Liver (tissue), 3 donors: Measurements from ENCODE around the gene PRM2.

Source experiments
- RAD21 ChIP-seq, 2 donors: IDR thresholded peaks; 2 replicates each; pipeline ENCODE4 v1.6.1; 2016; ENCODE audit warnings: antibody characterized with exemption in 2 of 2, mild to moderate bottlenecking in 2 of 2
- TF ChIP-seq, protein P1 (sequence below): fragments of 150-350 bp; IDR thresholded peaks from 2 replicates; pipeline ENCODE4 v1.5.1; 2017; ENCODE audit warnings: improper control_type of control experiment, low read depth, low read length; ENCODE audit not compliant: missing input control
- TF ChIP-seq, protein P2 (sequence below): IDR thresholded peaks from 2 replicates; pipeline ENCODE4 v1.6.1; 2016; ENCODE audit warnings: antibody characterized with exemption, mild to moderate bottlenecking
- donor health status: healthy.
- donor health status: healthy.

GRCh38 chr16:11290102-11290893 is 14.0 kb upstream of the PRM2 start:
- TF ChIP-seq, protein P1, sequence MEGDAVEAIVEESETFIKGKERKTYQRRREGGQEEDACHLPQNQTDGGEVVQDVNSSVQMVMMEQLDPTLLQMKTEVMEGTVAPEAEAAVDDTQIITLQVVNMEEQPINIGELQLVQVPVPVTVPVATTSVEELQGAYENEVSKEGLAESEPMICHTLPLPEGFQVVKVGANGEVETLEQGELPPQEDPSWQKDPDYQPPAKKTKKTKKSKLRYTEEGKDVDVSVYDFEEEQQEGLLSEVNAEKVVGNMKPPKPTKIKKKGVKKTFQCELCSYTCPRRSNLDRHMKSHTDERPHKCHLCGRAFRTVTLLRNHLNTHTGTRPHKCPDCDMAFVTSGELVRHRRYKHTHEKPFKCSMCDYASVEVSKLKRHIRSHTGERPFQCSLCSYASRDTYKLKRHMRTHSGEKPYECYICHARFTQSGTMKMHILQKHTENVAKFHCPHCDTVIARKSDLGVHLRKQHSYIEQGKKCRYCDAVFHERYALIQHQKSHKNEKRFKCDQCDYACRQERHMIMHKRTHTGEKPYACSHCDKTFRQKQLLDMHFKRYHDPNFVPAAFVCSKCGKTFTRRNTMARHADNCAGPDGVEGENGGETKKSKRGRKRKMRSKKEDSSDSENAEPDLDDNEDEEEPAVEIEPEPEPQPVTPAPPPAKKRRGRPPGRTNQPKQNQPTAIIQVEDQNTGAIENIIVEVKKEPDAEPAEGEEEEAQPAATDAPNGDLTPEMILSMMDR: no peak
- TF ChIP-seq RAD21 (IDR thresholded peaks at IDR 0.05): no peak
- TF ChIP-seq, protein P2, sequence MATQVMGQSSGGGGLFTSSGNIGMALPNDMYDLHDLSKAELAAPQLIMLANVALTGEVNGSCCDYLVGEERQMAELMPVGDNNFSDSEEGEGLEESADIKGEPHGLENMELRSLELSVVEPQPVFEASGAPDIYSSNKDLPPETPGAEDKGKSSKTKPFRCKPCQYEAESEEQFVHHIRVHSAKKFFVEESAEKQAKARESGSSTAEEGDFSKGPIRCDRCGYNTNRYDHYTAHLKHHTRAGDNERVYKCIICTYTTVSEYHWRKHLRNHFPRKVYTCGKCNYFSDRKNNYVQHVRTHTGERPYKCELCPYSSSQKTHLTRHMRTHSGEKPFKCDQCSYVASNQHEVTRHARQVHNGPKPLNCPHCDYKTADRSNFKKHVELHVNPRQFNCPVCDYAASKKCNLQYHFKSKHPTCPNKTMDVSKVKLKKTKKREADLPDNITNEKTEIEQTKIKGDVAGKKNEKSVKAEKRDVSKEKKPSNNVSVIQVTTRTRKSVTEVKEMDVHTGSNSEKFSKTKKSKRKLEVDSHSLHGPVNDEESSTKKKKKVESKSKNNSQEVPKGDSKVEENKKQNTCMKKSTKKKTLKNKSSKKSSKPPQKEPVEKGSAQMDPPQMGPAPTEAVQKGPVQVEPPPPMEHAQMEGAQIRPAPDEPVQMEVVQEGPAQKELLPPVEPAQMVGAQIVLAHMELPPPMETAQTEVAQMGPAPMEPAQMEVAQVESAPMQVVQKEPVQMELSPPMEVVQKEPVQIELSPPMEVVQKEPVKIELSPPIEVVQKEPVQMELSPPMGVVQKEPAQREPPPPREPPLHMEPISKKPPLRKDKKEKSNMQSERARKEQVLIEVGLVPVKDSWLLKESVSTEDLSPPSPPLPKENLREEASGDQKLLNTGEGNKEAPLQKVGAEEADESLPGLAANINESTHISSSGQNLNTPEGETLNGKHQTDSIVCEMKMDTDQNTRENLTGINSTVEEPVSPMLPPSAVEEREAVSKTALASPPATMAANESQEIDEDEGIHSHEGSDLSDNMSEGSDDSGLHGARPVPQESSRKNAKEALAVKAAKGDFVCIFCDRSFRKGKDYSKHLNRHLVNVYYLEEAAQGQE: no peak
